ENCODE measurements around the gene LDLRAD4. TPM values are rescaled to one million over a fixed set of nuclear protein-coding genes. Genes with fewer than 3 reads are reported as not detected.

LDLRAD4 gene
- total RNA-seq, 1 donor = 0.43 TPM

- TF ChIP-seq, protein P1, sequence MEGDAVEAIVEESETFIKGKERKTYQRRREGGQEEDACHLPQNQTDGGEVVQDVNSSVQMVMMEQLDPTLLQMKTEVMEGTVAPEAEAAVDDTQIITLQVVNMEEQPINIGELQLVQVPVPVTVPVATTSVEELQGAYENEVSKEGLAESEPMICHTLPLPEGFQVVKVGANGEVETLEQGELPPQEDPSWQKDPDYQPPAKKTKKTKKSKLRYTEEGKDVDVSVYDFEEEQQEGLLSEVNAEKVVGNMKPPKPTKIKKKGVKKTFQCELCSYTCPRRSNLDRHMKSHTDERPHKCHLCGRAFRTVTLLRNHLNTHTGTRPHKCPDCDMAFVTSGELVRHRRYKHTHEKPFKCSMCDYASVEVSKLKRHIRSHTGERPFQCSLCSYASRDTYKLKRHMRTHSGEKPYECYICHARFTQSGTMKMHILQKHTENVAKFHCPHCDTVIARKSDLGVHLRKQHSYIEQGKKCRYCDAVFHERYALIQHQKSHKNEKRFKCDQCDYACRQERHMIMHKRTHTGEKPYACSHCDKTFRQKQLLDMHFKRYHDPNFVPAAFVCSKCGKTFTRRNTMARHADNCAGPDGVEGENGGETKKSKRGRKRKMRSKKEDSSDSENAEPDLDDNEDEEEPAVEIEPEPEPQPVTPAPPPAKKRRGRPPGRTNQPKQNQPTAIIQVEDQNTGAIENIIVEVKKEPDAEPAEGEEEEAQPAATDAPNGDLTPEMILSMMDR (IDR thresholded peaks at IDR 0.05; ENCODE audit: insufficient read depth, low read depth, low read length) = no peak
- no peak overlapping the region for H3K4me3 ChIP-seq (ENCODE audit: low read depth, low read length)
These were observed 311.7 kb downstream of the LDLRAD4 start for GRCh38 chr18:13530033-13530878.

GRCh38 chr18:13530879-13531387, 312.4 kb downstream of the LDLRAD4 start:
- peak; percentile 41 for DNase-seq (ENCODE audit: low read depth)
- TF ChIP-seq, protein P1 (IDR thresholded peaks at IDR 0.05; ENCODE audit: insufficient read depth, low read depth, low read length) = peak; percentile 48
- no peak overlapping the region for H3K4me3 ChIP-seq (ENCODE audit: low read depth, low read length)

More at GRCh38 chr18:13530033-13530878, 311.7 kb downstream of the LDLRAD4 start:
- no peak for DNase-seq (ENCODE audit: low read depth)

GRCh38 chr18:13531681-13532325, 313.2 kb downstream of the LDLRAD4 start:
- no peak for DNase-seq (ENCODE audit: low read depth)
- H3K4me3 ChIP-seq (ENCODE audit: low read depth, low read length) = no peak overlapping the region
- TF ChIP-seq, protein P1 (IDR thresholded peaks at IDR 0.05; ENCODE audit: insufficient read depth, low read depth, low read length) = no peak

DNA sequence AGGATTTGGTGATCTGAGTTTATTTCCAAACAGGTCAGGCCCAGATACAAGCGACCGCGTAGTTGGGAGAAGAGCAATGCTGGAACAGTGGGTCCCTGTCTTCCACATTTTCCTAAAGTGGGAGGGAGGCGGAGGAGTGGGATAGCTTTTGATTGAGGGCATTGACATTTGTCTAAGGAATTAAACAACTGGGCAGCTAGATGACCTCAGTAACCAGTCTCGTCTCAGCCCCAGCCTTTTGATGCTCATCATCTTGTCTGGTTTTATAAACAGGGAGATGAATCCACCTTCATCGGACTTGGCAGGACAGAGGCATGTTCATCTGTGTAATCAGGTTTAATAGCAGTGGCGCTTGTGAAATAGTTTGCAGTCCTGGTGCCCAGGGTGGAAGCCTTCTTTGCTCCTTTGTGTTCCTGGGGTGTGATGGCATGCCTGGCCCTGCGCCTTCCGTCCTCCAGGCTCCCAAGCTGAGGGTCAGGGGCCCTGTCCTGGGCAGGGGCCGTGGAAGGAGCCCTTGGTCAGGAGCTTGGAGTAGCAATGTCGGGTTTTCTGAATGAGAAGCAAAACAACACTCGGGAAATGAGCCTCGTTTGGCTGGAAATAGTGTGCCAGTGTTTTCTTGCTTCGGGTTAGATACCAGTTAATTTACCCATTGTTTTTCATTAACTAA, 314.0 kb downstream of the LDLRAD4 start:
- TF ChIP-seq, protein P1 (IDR thresholded peaks at IDR 0.05; ENCODE audit: insufficient read depth, low read depth, low read length) = no peak
- H3K4me3 ChIP-seq (ENCODE audit: low read depth, low read length) = no peak overlapping the region
- no peak for DNase-seq (ENCODE audit: low read depth)

DNA sequence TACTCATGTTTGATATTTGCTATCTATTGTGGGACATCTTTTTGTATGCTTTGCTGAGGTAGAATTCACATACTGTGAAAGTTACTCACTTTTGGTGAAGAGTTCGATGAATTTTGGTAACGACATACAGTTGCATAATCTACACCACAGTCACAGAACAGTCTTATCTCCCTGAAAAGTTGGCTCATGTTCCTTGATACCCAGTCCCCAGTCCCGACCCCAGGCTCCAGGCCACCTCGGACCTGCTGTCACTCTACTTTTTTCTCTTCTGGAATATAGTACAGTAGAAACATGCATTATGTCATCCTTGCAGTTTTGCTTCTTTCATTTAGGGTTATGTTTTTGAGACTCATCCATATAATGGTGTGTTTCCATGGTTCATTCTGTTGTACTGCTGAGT, 316.1 kb downstream of the LDLRAD4 start:
- no peak overlapping the region for H3K4me3 ChIP-seq (ENCODE audit: low read depth, low read length)
- TF ChIP-seq, protein P1 (IDR thresholded peaks at IDR 0.05; ENCODE audit: insufficient read depth, low read depth, low read length) = no peak
- no peak for DNase-seq (ENCODE audit: low read depth)

- no peak for DNase-seq (ENCODE audit: low read depth)
- TF ChIP-seq, protein P1 (IDR thresholded peaks at IDR 0.05; ENCODE audit: insufficient read depth, low read depth, low read length) = no peak
- no peak overlapping the region for H3K4me3 ChIP-seq (ENCODE audit: low read depth, low read length)
These were observed 318.0 kb downstream of the LDLRAD4 start for GRCh38 chr18:13536578-13536977.

Data from fibroblast of villous mesenchyme (primary cell).